Activated T-cell treated with anti-CD3 and anti-CD28 coated beads for 1 hour (primary cell): ENCODE measurements around the gene USP1.
A peak's percentile ranks its signal among the peaks of the same experiment; 100 is the strongest.

ENCODE experiments used
- DNase-seq: peaks from one replicate; pipeline ENCODE4 v3.0.0-alpha.2; 2020; ENCODE audit warnings: low read depth

The USP1 gene

GRCh38 chr1:62428351-62428750, 8.5 kb upstream of the USP1 start:
- no peak for DNase-seq

- DNase-seq: no peak
Observed at GRCh38 chr1:62429581-62429980, 7.3 kb upstream of the USP1 start.

GRCh38 chr1:62433861-62434617, 2.8 kb upstream of the USP1 start:
- DNase-seq: no peak

- no peak for DNase-seq
Observed at GRCh38 chr1:62434618-62435001, 2.2 kb upstream of the USP1 start.

GRCh38 chr1:62435231-62436038, 1.4 kb upstream of the USP1 start:
- DNase-seq: no peak

- DNase-seq: peak; percentile 92
Observed at GRCh38 chr1:62436039-62436465, 797 bp upstream of the USP1 start.

GRCh38 chr1:62437273-62437940, 558 bp downstream of the USP1 start:
- DNase-seq: peak; percentile 26

- DNase-seq: no peak
Observed at GRCh38 chr1:62438163-62438562, 1.3 kb downstream of the USP1 start.

GRCh38 chr1:62439652-62440371, 3.0 kb downstream of the USP1 start:
- no peak for DNase-seq

- no peak for DNase-seq
Observed at GRCh38 chr1:62444701-62445100, 7.9 kb downstream of the USP1 start.

- no peak for DNase-seq
Observed at GRCh38 chr1:62448221-62448933, 11.5 kb downstream of the USP1 start.

GRCh38 chr1:62450301-62450700, 13.5 kb downstream of the USP1 start:
- DNase-seq: no peak

GRCh38 chr1:62452951-62453350, 16.1 kb downstream of the USP1 start:
- DNase-seq: no peak

GRCh38 chr1:62457955-62458354, 21.1 kb downstream of the USP1 start:
- no peak for DNase-seq

- no peak for DNase-seq
Observed at GRCh38 chr1:62462370-62462769, 25.5 kb downstream of the USP1 start.

- no peak for DNase-seq
Observed at GRCh38 chr1:62467092-62467491, 30.2 kb downstream of the USP1 start.

- DNase-seq: no peak
Observed at GRCh38 chr1:62476525-62477219, 39.8 kb downstream of the USP1 start.

GRCh38 chr1:62481681-62482080, 44.8 kb downstream of the USP1 start:
- no peak for DNase-seq

- DNase-seq: no peak
Observed at GRCh38 chr1:62484824-62485468, 48.1 kb downstream of the USP1 start.

GRCh38 chr1:62487956-62488355, 51.1 kb downstream of the USP1 start:
- DNase-seq: no peak
